H1 (cell line): Measurements from ENCODE around the gene CCL26. TPM values are rescaled to one million over a fixed set of nuclear protein-coding genes. Genes with fewer than 3 reads are reported as not detected.

Experiments
- CTCF ChIA-PET: fragments of 300-600 bp; sonication (Branson Sonifier 250); formaldehyde crosslinking; loops from one replicate; lab custom pipeline; 2021; ENCODE audit not compliant: partially characterized antibody; lab: Charles Lee
- POLR2A ChIA-PET: fragments of 300-600 bp; sonication (Branson Sonifier 250); formaldehyde crosslinking; loops from one replicate; lab custom pipeline; 2021; ENCODE audit warnings: inconsistent platforms; ENCODE audit not compliant: partially characterized antibody; lab: Charles Lee
- DNase-seq, 2 experiments: peaks; one replicate each; pipeline versions ENCODE4 v3.0.0 to v3.0.0-alpha.2; 2010 to 2022; ENCODE audit warnings: low spot score in 2 of 2, low read depth in 1 of 2, mixed read lengths in 1 of 2
- FAIRE-seq: peaks from 2 replicates; lab custom pipeline; 2011; peaks lifted over from hg19 to GRCh38; lab: Jason Lieb, UNC
- H2AFZ ChIP-seq: 2 replicates; pipeline ENCODE4 v1.8.1; 2012; ENCODE audit warnings: low read length, inconsistent platforms
- H2AK5ac ChIP-seq: 2 replicates; pipeline ENCODE4 v1.6.1; 2013; ENCODE audit warnings: low read depth, low read length
- H2BK120ac ChIP-seq: replicated peaks from 2 replicates; pipeline ENCODE3; 2013; ENCODE audit warnings: low read depth, low read length, inconsistent platforms
- H2BK12ac ChIP-seq: 2 replicates; pipeline ENCODE4 v1.6.1; 2013; ENCODE audit warnings: low read depth, low read length
- H2BK15ac ChIP-seq: 2 replicates; pipeline ENCODE4 v1.6.1; 2013; ENCODE audit warnings: low read length
- H2BK20ac ChIP-seq: 2 replicates; pipeline ENCODE4 v1.6.1; 2013; ENCODE audit warnings: low read length
- H2BK5ac ChIP-seq: 2 replicates; pipeline ENCODE4 v1.6.1; 2013; ENCODE audit warnings: low read depth, low read length
- H3K14ac ChIP-seq: 2 replicates; pipeline ENCODE4 v1.6.1; 2013; ENCODE audit warnings: inconsistent platforms; ENCODE audit not compliant: insufficient read length
- H3K18ac ChIP-seq: 2 replicates; pipeline ENCODE4 v1.6.1; 2013; ENCODE audit warnings: low read length; ENCODE audit errors: extremely low read depth
- H3K23ac ChIP-seq: 2 replicates; pipeline ENCODE4 v1.6.1; 2013; ENCODE audit warnings: inconsistent platforms; ENCODE audit not compliant: insufficient read length
- H3K23me2 ChIP-seq: 2 replicates; pipeline ENCODE4 v1.6.1; 2013; ENCODE audit warnings: low read depth, low read length
- H3K27ac ChIP-seq: 2 replicates; pipeline ENCODE4 v1.6.1; 2011; ENCODE audit warnings: low read depth, low read length, inconsistent platforms
- H3K27me3 ChIP-seq, 4 experiments: replicated peaks in 1 of 4; 1 replicate in 1 of 4; 2 replicates in 3 of 4; pipeline versions ENCODE4 v1.6.1 to v1.8.1; 2011 to 2013; ENCODE audit warnings: low read length in 3 of 4, mild to moderate bottlenecking in 3 of 4, inconsistent platforms in 2 of 4, mixed read lengths in 2 of 4, moderate library complexity in 1 of 4; ENCODE audit not compliant: control insufficient read depth in 3 of 4, insufficient read depth in 3 of 4; ENCODE audit errors: extremely low read depth in 1 of 4
- H3K36me3 ChIP-seq, 4 experiments: 2 replicates each; pipeline versions ENCODE4 v1.6.1 to v1.8.1; 2011 to 2013; ENCODE audit warnings: mild to moderate bottlenecking in 4 of 4, low read length in 3 of 4, moderate library complexity in 2 of 4, control low read depth in 1 of 4, inconsistent platforms in 1 of 4; ENCODE audit not compliant: insufficient read depth in 4 of 4, control insufficient read depth in 2 of 4
- H3K4ac ChIP-seq: replicated peaks from 2 replicates; pipeline ENCODE3; 2013; ENCODE audit warnings: low read length, low read depth, mixed read lengths, inconsistent platforms; ENCODE audit not compliant: insufficient read length
- H3K4me1 ChIP-seq, 4 experiments: replicated peaks in 1 of 4; 1 replicate in 1 of 4; 2 replicates in 3 of 4; pipeline versions ENCODE4 v1.6.1 to v1.8.1; 2011 to 2013; ENCODE audit warnings: low read length in 3 of 4, inconsistent platforms in 2 of 4, mixed read lengths in 1 of 4; ENCODE audit not compliant: insufficient read depth in 4 of 4, control insufficient read depth in 3 of 4
- H3K4me2 ChIP-seq, 2 experiments: 2 replicates each; pipeline versions ENCODE4 v1.6.1 to v1.8.1; 2011 to 2013; ENCODE audit warnings: low read depth in 2 of 2, low read length in 2 of 2, control low read depth in 1 of 2, inconsistent platforms in 1 of 2, mild to moderate bottlenecking in 1 of 2; ENCODE audit not compliant: insufficient read depth in 1 of 2
- H3K4me3 ChIP-seq, 4 experiments: fragments of 200-600, 300-600 bp in 1 of 4; sonication (generic), shearing (Covaris generic), sonication (Bioruptor Twin) in 1 of 4; 2 replicates each; pipeline versions ENCODE4 v1.5.1 to v1.8.1; 2011 to 2016; ENCODE audit warnings: low read length in 4 of 4, low read depth in 3 of 4, control low read depth in 2 of 4, inconsistent platforms in 2 of 4, mild to moderate bottlenecking in 2 of 4, mixed read lengths in 1 of 4, moderate library complexity in 1 of 4; ENCODE audit not compliant: insufficient read depth in 2 of 4; ENCODE audit errors: extremely low read depth in 1 of 4
- H3K56ac ChIP-seq: replicated peaks from 2 replicates; pipeline ENCODE3; 2013; ENCODE audit warnings: low read depth, mild to moderate bottlenecking, mixed read lengths, low read length, inconsistent platforms; ENCODE audit not compliant: insufficient read length
- H3K79me1 ChIP-seq: 2 replicates; pipeline ENCODE4 v1.6.1; 2013; ENCODE audit warnings: low read depth, low read length, control low read depth
- H3K79me2 ChIP-seq, 2 experiments: 2 replicates each; pipeline versions ENCODE4 v1.6.1 to v1.8.1; 2012 to 2013; ENCODE audit warnings: low read length in 2 of 2, mild to moderate bottlenecking in 2 of 2, inconsistent platforms in 1 of 2; ENCODE audit not compliant: insufficient read depth in 2 of 2, control insufficient read depth in 1 of 2
- H3K9ac ChIP-seq, 4 experiments: replicated peaks in 1 of 4; 1 replicate in 1 of 4; 2 replicates in 3 of 4; pipeline versions ENCODE4 v1.6.1 to v1.8.1; 2011 to 2013; ENCODE audit warnings: low read depth in 3 of 4, low read length in 3 of 4, control low read depth in 2 of 4, mild to moderate bottlenecking in 2 of 4, moderate library complexity in 2 of 4, inconsistent platforms in 1 of 4; ENCODE audit errors: extremely low read depth in 1 of 4
- H3K9me3 ChIP-seq, 2 experiments: 2 replicates each; pipeline versions ENCODE4 v1.6.1 to v1.8.1; 2012 to 2013; ENCODE audit warnings: mild to moderate bottlenecking in 2 of 2, moderate library complexity in 2 of 2, control low read depth in 1 of 2, inconsistent platforms in 1 of 2, low read depth in 1 of 2, low read length in 1 of 2, mixed read lengths in 1 of 2; ENCODE audit not compliant: insufficient read depth in 2 of 2
- H4K20me1 ChIP-seq, 2 experiments: replicated peaks in 1 of 2; 2 replicates each; pipeline versions ENCODE3 to v1.8.1; 2011 to 2013; ENCODE audit warnings: inconsistent platforms in 2 of 2, low read length in 2 of 2, mild to moderate bottlenecking in 1 of 2; ENCODE audit not compliant: insufficient read depth in 2 of 2, control insufficient read depth in 1 of 2
- H4K5ac ChIP-seq: 2 replicates; pipeline ENCODE4 v1.6.1; 2013; ENCODE audit warnings: low read length, low read depth, mixed read lengths, inconsistent platforms; ENCODE audit not compliant: insufficient read length
- H4K8ac ChIP-seq: 2 replicates; pipeline ENCODE4 v1.8.0; 2013; ENCODE audit warnings: mild to moderate bottlenecking, moderate library complexity, low read length, inconsistent platforms; ENCODE audit not compliant: insufficient read depth; ENCODE audit errors: extremely low read depth
- H4K91ac ChIP-seq: replicated peaks from 2 replicates; pipeline ENCODE3; 2013; ENCODE audit warnings: low read length, mixed read lengths, inconsistent platforms; ENCODE audit not compliant: insufficient read length
- CEBPB ChIP-seq: IDR thresholded peaks from 2 replicates; pipeline ENCODE4 v1.6.1; 2012; ENCODE audit warnings: low read depth, low read length
- CHD2 ChIP-seq: IDR thresholded peaks from 2 replicates; pipeline ENCODE4 v1.6.1; 2012; ENCODE audit warnings: low read length, improper control_type of control experiment
- CTBP2 ChIP-seq: IDR thresholded peaks from 2 replicates; pipeline ENCODE4 v1.7.0; 2011; ENCODE audit warnings: borderline replicate concordance, mild to moderate bottlenecking, moderate library complexity, mixed read lengths, low read length; ENCODE audit not compliant: insufficient read depth, insufficient read length
- EP300 ChIP-seq, 2 experiments: IDR thresholded peaks; 1 replicate in 1 of 2; 2 replicates in 1 of 2; pipeline ENCODE4 v1.6.1; 2011 to 2012; ENCODE audit warnings: low read depth in 2 of 2, low read length in 2 of 2, mild to moderate bottlenecking in 2 of 2, borderline replicate concordance in 1 of 2, inconsistent platforms in 1 of 2, moderate library complexity in 1 of 2
- GABPA ChIP-seq: IDR thresholded peaks from 2 replicates; pipeline ENCODE4 v1.6.1; 2011; ENCODE audit warnings: mild to moderate bottlenecking, low read length, moderate library complexity, borderline replicate concordance; ENCODE audit not compliant: insufficient read depth
- NRF1 ChIP-seq: IDR thresholded peaks from 2 replicates; pipeline ENCODE4 v1.6.1; 2011; ENCODE audit warnings: mild to moderate bottlenecking, low read depth, low read length, improper control_type of control experiment
- SAP30 ChIP-seq: fragments of 300-600 bp; sonication (generic); IDR thresholded peaks from 2 replicates; pipeline ENCODE4 v1.7.1; 2012; ENCODE audit warnings: low read length, moderate library complexity, mild to moderate bottlenecking, inconsistent platforms; ENCODE audit not compliant: insufficient read depth, insufficient replicate concordance
- SP2 ChIP-seq: IDR thresholded peaks from 2 replicates; pipeline ENCODE4 v1.6.1; 2012; ENCODE audit warnings: mild to moderate bottlenecking, low read length, inconsistent platforms
- SRF ChIP-seq: IDR thresholded peaks from 2 replicates; pipeline ENCODE4 v1.6.1; 2011; ENCODE audit warnings: mild to moderate bottlenecking, low read depth, low read length, moderate library complexity
- WGBS, 2 experiments: shearing (Covaris generic) in 1 of 2; methylation state at CpG; one replicate each; pipeline versions ENCODE4 v1.1.6 to v1.1.7; 2013 to 2015; ENCODE audit warnings: low lambda C conversion rate in 2 of 2, mixed read lengths in 2 of 2, inconsistent platforms in 1 of 2, low coverage in 1 of 2, missing lambda C conversion rate in 1 of 2; ENCODE audit not compliant: insufficient replicate concordance in 2 of 2, insufficient coverage in 1 of 2, insufficient read length in 1 of 2; ENCODE audit errors: extremely low coverage in 1 of 2, missing lambda C conversion rate in 1 of 2; 5-methylcytosine and 5-hydroxymethylcytosine counted together
- polyA plus RNA-seq, 7 experiments: library from polyadenylated mRNA; depleted of rRNA in 3 of 7; stranded (reverse) in 5 of 7; unstranded in 2 of 7; fragments of >200 nt in 5 of 7; fragments of 200-250 nt in 2 of 7; gene quantifications; 1 replicate in 5 of 7; 2 replicates in 1 of 7; 4 replicates in 1 of 7; pipeline versions ENCODE4 v1.2.1 to v1.2.3, GENCODE V29; 2011 to 2013; ENCODE audit warnings: missing spikeins in 2 of 7, mixed read lengths in 2 of 7
- total RNA-seq: library from RNA; stranded (reverse); fragmentation: NEBNext Ultra II Directional; extraction: Animal tissue kit (Norgen Biotek cat#: 25700); gene quantifications from 2 replicates; pipeline ENCODE4 v1.2.1, GENCODE V29; 2021
- TF ChIP-seq, protein P1 (sequence below): IDR thresholded peaks from 2 replicates; pipeline ENCODE4 v1.6.1; 2012; ENCODE audit warnings: low read length, inconsistent platforms
- TF ChIP-seq, protein P2 (sequence below): IDR thresholded peaks from 2 replicates; pipeline ENCODE4 v1.6.1; 2012; ENCODE audit warnings: inconsistent platforms

The CCL26 gene
- total and polyA plus RNA-seq, 2 of the 8 experiments (the other 6 are each of a cell fraction or from before 2014, with no cell fraction given) = 8.7 to 14.9 TPM

DNA sequence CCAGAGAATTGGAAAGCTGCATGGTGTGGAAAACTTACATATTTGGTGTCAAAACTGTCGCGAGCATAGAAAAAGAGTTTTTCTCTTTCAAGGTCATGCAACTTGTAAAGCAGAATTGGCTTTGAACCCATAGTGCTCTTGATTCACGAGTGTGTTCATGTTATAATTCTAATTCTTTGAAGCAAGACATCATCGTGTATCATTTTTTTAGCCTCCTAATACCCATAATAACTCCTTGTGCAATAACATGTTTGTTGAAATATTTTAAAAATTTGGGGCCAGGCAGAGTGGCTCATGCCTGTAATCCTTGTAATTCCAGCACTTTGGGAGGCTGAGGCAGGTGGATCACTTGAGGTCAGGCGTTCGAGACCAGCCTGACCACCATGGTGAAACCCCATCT lies 37.4 kb upstream of the CCL26 start:
- H4K8ac ChIP-seq = no peak overlapping the region
- H3K27me3 ChIP-seq = no peaks in the 10 kb centered on the region
- H3K14ac ChIP-seq = no peak overlapping the region
- H3K56ac ChIP-seq = no peak overlapping the region
- H3K9me3 ChIP-seq = peaks cover 6 to 9% of the 10 kb centered on the region in 2 experiments; a peak in 3 of 4 replicates
- H3K79me1 ChIP-seq = no peaks in the 10 kb centered on the region
- H3K9ac ChIP-seq = no peak overlapping the region
- H4K20me1 ChIP-seq = peaks cover 0 to 1% of the 10 kb centered on the region in 2 experiments
- no peaks in the 10 kb centered on the region for H3K36me3 ChIP-seq
- no peak overlapping the region for H2BK12ac ChIP-seq
- H4K91ac ChIP-seq = no peak overlapping the region
- no peak overlapping the region for H3K4ac ChIP-seq
- H3K4me3 ChIP-seq = no peak overlapping the region
- CTCF ChIA-PET = no interaction called here
- no peaks in the 10 kb centered on the region for H3K23me2 ChIP-seq
- no peak overlapping the region for H4K5ac ChIP-seq
- H3K27ac ChIP-seq = no peak overlapping the region
- H3K4me2 ChIP-seq = no peak overlapping the region
- peaks cover 0 to 3% (median 0%) of the 10 kb centered on the region in 4 experiments; a peak in 1 of 7 replicates for H3K4me1 ChIP-seq
- POLR2A ChIA-PET = no interaction called here
- H3K79me2 ChIP-seq = no peaks in the 10 kb centered on the region
- no peak overlapping the region for H2AFZ ChIP-seq
- DNase-seq = no peak
- no peak overlapping the region for H2AK5ac ChIP-seq
- H2BK20ac ChIP-seq = no peak overlapping the region
- H3K18ac ChIP-seq = no peak overlapping the region
- no peak overlapping the region for H2BK5ac ChIP-seq
- TF ChIP-seq EP300 (IDR thresholded peaks at IDR 0.05; ENCODE audit: borderline replicate concordance in 1 of 2, low read depth in 2 of 2, low read length in 2 of 2) = no peak
- TF ChIP-seq SAP30 = no peak
- TF ChIP-seq CTBP2 = no peak
- no peak for TF ChIP-seq SRF
- no peak for TF ChIP-seq CHD2
- TF ChIP-seq SP2 = no peak
- TF ChIP-seq CEBPB = no peak
- TF ChIP-seq, protein P1, sequence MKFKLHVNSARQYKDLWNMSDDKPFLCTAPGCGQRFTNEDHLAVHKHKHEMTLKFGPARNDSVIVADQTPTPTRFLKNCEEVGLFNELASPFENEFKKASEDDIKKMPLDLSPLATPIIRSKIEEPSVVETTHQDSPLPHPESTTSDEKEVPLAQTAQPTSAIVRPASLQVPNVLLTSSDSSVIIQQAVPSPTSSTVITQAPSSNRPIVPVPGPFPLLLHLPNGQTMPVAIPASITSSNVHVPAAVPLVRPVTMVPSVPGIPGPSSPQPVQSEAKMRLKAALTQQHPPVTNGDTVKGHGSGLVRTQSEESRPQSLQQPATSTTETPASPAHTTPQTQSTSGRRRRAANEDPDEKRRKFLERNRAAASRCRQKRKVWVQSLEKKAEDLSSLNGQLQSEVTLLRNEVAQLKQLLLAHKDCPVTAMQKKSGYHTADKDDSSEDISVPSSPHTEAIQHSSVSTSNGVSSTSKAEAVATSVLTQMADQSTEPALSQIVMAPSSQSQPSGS = no peak
- TF ChIP-seq GABPA = no peak
- no peak for TF ChIP-seq NRF1
- TF ChIP-seq, protein P2, sequence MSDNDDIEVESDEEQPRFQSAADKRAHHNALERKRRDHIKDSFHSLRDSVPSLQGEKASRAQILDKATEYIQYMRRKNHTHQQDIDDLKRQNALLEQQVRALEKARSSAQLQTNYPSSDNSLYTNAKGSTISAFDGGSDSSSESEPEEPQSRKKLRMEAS = no peak
- H2BK15ac ChIP-seq = no peak overlapping the region
- H3K23ac ChIP-seq = no peak overlapping the region
- H2BK120ac ChIP-seq = no peak overlapping the region
- FAIRE-seq = no peak
- WGBS, 2 experiments = 73% methylated on average over 6 of the region's 6 CpGs; no CpG with 5 or more reads in 1 of the 2 experiments
